Gastroesophageal sphincter (tissue), 4 donors: ENCODE measurements around the gene PRUNE2. TPM values are rescaled to one million over a fixed set of nuclear protein-coding genes. Genes with fewer than 3 reads are reported as not detected.

Experiments
- ATAC-seq: fragments of 150-250 bp; one replicate; pipeline ENCODE4 v1.9.1; 2016; ENCODE audit warnings: mild to moderate bottlenecking, moderate library complexity
- H3K27ac ChIP-seq, 4 donors: fragments of 200-600 bp; sonication (generic) in 3 of 4; 1 replicate in 3 of 4; 2 replicates in 1 of 4; pipeline ENCODE4 v1.5.1; 2016 to 2019
- H3K27me3 ChIP-seq: fragments of 200-600 bp; sonication (generic); one replicate; pipeline ENCODE4 v1.5.1; 2019
- H3K36me3 ChIP-seq, 2 donors: fragments of 200-600 bp; sonication (generic); one replicate each; pipeline ENCODE4 v1.5.1; 2019; ENCODE audit warnings: control low read depth in 1 of 2
- H3K4me1 ChIP-seq, 3 donors: fragments of 200-600 bp; sonication (generic); 1 replicate in 2 of 3; 2 replicates in 1 of 3; pipeline ENCODE4 v1.5.1; 2016 to 2019; ENCODE audit warnings: control low read depth in 2 of 3
- H3K4me3 ChIP-seq, 2 donors: fragments of 200-600 bp; sonication (generic); one replicate each; pipeline ENCODE4 v1.5.1; 2019; ENCODE audit warnings: mild to moderate bottlenecking in 1 of 2, moderate library complexity in 1 of 2
- H3K9me3 ChIP-seq, 3 donors: fragments of 200-600 bp; sonication (generic); one replicate each; pipeline ENCODE4 v1.5.1; 2017 to 2019; ENCODE audit warnings: control low read depth in 2 of 3
- EP300 ChIP-seq: sonication (generic); formaldehyde crosslinking; IDR thresholded peaks from one replicate; pipeline ENCODE4 v1.6.1; 2017; ENCODE audit warnings: antibody characterized with exemption, mild to moderate bottlenecking
- POLR2A ChIP-seq, 2 donors: fragments of 450-650 bp; IDR thresholded peaks; one replicate each; pipeline ENCODE4 v1.6.1; 2017; ENCODE audit warnings: antibody characterized with exemption in 2 of 2, mild to moderate bottlenecking in 2 of 2, moderate library complexity in 1 of 2
- POLR2AphosphoS5 ChIP-seq: sonication (generic); formaldehyde crosslinking; IDR thresholded peaks from one replicate; pipeline ENCODE4 v1.6.1; 2017; ENCODE audit warnings: antibody characterized with exemption
- WGBS, 2 donors: methylation state at CpG; one replicate each; pipeline ENCODE4 v1.1.5; 2018; ENCODE audit warnings: low coverage in 1 of 2; 5-methylcytosine and 5-hydroxymethylcytosine counted together
- total RNA-seq, 4 donors: library from RNA; depleted of rRNA; stranded (reverse); fragments of >200 nt; gene quantifications; one replicate each; pipeline ENCODE4 v1.1.0, GENCODE V29; 2016
- TF ChIP-seq, protein P1 (sequence below), 4 experiments: fragments of 200-600 bp in 2 of 4; fragments of 450-650 bp in 2 of 4; sonication (generic) in 1 of 4; IDR thresholded peaks; one replicate each; pipeline ENCODE4 v1.5.1; 2017 to 2019; ENCODE audit warnings: antibody characterized with exemption in 4 of 4, mild to moderate bottlenecking in 2 of 4, moderate library complexity in 2 of 4

Gene PRUNE2
- total RNA-seq, 4 donors from 2014 or later = 561 to 930 (median 763) TPM

DNA sequence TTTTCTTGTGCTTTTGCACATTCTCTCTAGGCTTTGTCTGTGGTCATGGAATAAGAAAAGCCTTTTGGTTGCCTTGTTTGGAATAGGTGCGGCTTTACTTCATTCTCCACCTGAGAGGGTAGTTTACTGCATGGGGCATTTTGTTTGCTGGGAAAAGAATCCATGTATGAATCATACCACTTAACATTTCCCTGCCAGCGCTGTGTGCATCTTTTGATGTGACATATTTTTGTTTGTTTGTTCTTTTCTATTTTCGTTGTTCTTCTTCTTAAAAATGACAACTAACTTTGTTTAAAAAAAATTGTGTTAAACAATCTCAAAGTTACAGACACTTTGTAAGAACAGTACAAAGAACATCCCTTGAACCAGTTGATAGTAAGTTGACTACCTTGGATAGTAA is 333.8 kb downstream of the PRUNE2 start:
- TF ChIP-seq POLR2AphosphoS5 = no peak
- no peak for TF ChIP-seq POLR2A (IDR thresholded peaks at IDR 0.05)
- TF ChIP-seq EP300 = no peak
- TF ChIP-seq, protein P1, sequence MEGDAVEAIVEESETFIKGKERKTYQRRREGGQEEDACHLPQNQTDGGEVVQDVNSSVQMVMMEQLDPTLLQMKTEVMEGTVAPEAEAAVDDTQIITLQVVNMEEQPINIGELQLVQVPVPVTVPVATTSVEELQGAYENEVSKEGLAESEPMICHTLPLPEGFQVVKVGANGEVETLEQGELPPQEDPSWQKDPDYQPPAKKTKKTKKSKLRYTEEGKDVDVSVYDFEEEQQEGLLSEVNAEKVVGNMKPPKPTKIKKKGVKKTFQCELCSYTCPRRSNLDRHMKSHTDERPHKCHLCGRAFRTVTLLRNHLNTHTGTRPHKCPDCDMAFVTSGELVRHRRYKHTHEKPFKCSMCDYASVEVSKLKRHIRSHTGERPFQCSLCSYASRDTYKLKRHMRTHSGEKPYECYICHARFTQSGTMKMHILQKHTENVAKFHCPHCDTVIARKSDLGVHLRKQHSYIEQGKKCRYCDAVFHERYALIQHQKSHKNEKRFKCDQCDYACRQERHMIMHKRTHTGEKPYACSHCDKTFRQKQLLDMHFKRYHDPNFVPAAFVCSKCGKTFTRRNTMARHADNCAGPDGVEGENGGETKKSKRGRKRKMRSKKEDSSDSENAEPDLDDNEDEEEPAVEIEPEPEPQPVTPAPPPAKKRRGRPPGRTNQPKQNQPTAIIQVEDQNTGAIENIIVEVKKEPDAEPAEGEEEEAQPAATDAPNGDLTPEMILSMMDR (IDR thresholded peaks at IDR 0.05) = no peak
- ATAC-seq = no peak
- no peaks in the 10 kb centered on the region for H3K36me3 ChIP-seq
- H3K9me3 ChIP-seq = peaks cover 0 to 10% (median 0%) of the 10 kb centered on the region in 3 donors
- peak overlapping the region in 1 of 2 donors; percentile 56 for H3K4me3 ChIP-seq
- no peak overlapping the region for H3K27ac ChIP-seq
- 70 to 88% methylated on average over 3 of the region's 3 CpGs for WGBS, 2 donors
- peaks cover 20% of the 10 kb centered on the region for H3K27me3 ChIP-seq
- no peaks in the 10 kb centered on the region for H3K4me1 ChIP-seq

- peaks cover 0 to 10% (median 0%) of the 10 kb centered on the region in 3 donors for H3K9me3 ChIP-seq
- ATAC-seq = no peak
- 9 to 19% methylated on average over 12 to 16 of the region's 37 CpGs for WGBS, 2 donors
- no peak for TF ChIP-seq EP300
- TF ChIP-seq, protein P1 (IDR thresholded peaks at IDR 0.05) = no peak
- TF ChIP-seq POLR2AphosphoS5 = no peak
- no peak for TF ChIP-seq POLR2A (IDR thresholded peaks at IDR 0.05)
- H3K27me3 ChIP-seq = peaks cover 20% of the 10 kb centered on the region
- peak overlapping the region; percentile 42 to 56 for H3K4me3 ChIP-seq
- no peaks in the 10 kb centered on the region for H3K4me1 ChIP-seq
- no peaks in the 10 kb centered on the region for H3K36me3 ChIP-seq
- peak overlapping the region in 2 of 4 donors; percentile 36 to 62 for H3K27ac ChIP-seq
These were observed 334.2 kb downstream of the PRUNE2 start for GRCh38 chr9:76571743-76572146.

GRCh38 chr9:76571288-76571687 is 334.6 kb downstream of the PRUNE2 start:
- Histone ChIP-seq H3K27ac (peak overlapping the region in 2 of 4 donors; percentile 36 to 62), H3K27me3 (peaks cover 20% of the 10 kb centered on the region), H3K9me3 (peaks cover 0 to 10% (median 0%) of the 10 kb centered on the region in 3 donors), H3K4me3 (peak overlapping the region; percentile 42 to 56), H3K36me3 (no peaks in the 10 kb centered on the region), H3K4me1 (no peaks in the 10 kb centered on the region)
- TF ChIP-seq POLR2A (IDR thresholded peaks at IDR 0.05) (no peak), EP300 (no peak)
- peak; percentile 40 for ATAC-seq
- WGBS, 2 donors = 6 to 31% methylated on average over 3 of the region's 3 CpGs

DNA sequence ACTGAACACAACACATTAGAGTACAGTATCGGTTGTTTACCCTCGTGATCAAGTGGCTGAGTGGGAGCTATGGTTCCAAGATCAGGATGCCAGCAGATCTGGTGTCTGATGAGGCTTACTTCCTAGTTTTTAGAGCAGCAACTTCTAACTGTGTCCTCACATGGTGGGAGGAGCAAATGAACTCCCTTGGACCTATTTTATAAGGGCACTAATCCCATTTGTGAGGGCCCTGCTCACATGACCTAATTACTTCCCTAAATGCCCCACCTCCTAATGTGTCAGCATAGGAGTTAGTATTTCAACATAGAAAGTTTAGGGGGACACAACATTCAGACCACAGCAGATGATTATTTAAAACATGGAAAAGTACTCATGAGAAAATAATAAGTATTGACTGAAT is 335.1 kb downstream of the PRUNE2 start:
- H3K36me3 ChIP-seq = no peaks in the 10 kb centered on the region
- 100% methylated on average over 2 of the region's 2 CpGs for whole genome bisulfite sequencing, 2 donors
- peaks cover 0 to 10% (median 0%) of the 10 kb centered on the region in 3 donors for H3K9me3 ChIP-seq
- H3K27ac ChIP-seq = no peak overlapping the region
- no peak overlapping the region for H3K4me3 ChIP-seq
- H3K4me1 ChIP-seq = no peaks in the 10 kb centered on the region
- H3K27me3 ChIP-seq = peaks cover 20% of the 10 kb centered on the region
- TF ChIP-seq POLR2AphosphoS5 (no peak), EP300 (no peak), POLR2A (IDR thresholded peaks at IDR 0.05) (no peak)
- TF ChIP-seq, protein P1 (IDR thresholded peaks at IDR 0.05) = no peak
- ATAC-seq = no peak

- Histone ChIP-seq H3K4me1 (peaks cover 0 to 3% (median 0%) of the 10 kb centered on the region in 3 donors), H3K9me3 (peaks cover 0 to 10% (median 0%) of the 10 kb centered on the region in 3 donors), H3K36me3 (no peaks in the 10 kb centered on the region), H3K4me3 (no peak overlapping the region), H3K27me3 (peaks cover 13% of the 10 kb centered on the region), H3K27ac (no peak overlapping the region)
- ATAC-seq = no peak
- WGBS, 2 donors = 73 to 90% methylated on average over 2 of the region's 2 CpGs
- TF ChIP-seq POLR2A (IDR thresholded peaks at IDR 0.05) (no peak), POLR2AphosphoS5 (no peak), EP300 (no peak)
- TF ChIP-seq, protein P1 (IDR thresholded peaks at IDR 0.05) = no peak
These were observed 338.8 kb downstream of the PRUNE2 start for GRCh38 chr9:76567086-76567485.
